Fibroblast of mammary gland (primary cell): ENCODE results near the gene INPP5A.

Source experiments
- DNase-seq: peaks from one replicate; pipeline ENCODE4 v3.0.0-alpha.2; 2010; ENCODE audit warnings: low read depth
- H3K4me3 ChIP-seq: 2 replicates; pipeline ENCODE4 v1.5.1; 2011; ENCODE audit warnings: low read depth, mild to moderate bottlenecking, low read length, moderate library complexity; ENCODE audit not compliant: control insufficient read depth
- CTCF ChIP-seq: conservative IDR thresholded peaks from 2 replicates; pipeline ENCODE4 v1.5.1; 2011; ENCODE audit warnings: low read depth, low read length, inconsistent platforms; ENCODE audit not compliant: control insufficient read depth, insufficient read depth

The INPP5A gene

GRCh38 chr10:132524443-132525285, 12.9 kb upstream of the INPP5A start:
- no peak for TF ChIP-seq CTCF
- no peak overlapping the region for H3K4me3 ChIP-seq
- no peak for DNase-seq

GRCh38 chr10:132526676-132527075, 10.9 kb upstream of the INPP5A start:
- no peak overlapping the region for H3K4me3 ChIP-seq
- peak; percentile 76 for DNase-seq
- no peak for TF ChIP-seq CTCF

- TF ChIP-seq CTCF: no peak
- peak; percentile 27 for DNase-seq
- H3K4me3 ChIP-seq: no peak overlapping the region
Measured at GRCh38 chr10:132527339-132528063, 10.1 kb upstream of the INPP5A start.

- no peak overlapping the region for H3K4me3 ChIP-seq
- DNase-seq: peak; percentile 74
- TF ChIP-seq CTCF: no peak
Measured at GRCh38 chr10:132528064-132528691, 9.4 kb upstream of the INPP5A start.

- DNase-seq: no peak
- TF ChIP-seq CTCF: no peak
- no peak overlapping the region for H3K4me3 ChIP-seq
Measured at GRCh38 chr10:132532179-132532578, 5.4 kb upstream of the INPP5A start.

- DNase-seq: peak; percentile 78
- TF ChIP-seq CTCF: no peak
- no peak overlapping the region for H3K4me3 ChIP-seq
Measured at GRCh38 chr10:132532749-132533560, 4.6 kb upstream of the INPP5A start.
